Urothelium cell line (cell line): ENCODE measurements around the gene IPO7.
"Not testable (repeated sequence)": the region's sequence is repeated elsewhere in the genome, so short reads cannot be mapped to it uniquely, and the experiment has no call there.

Experiments used
- DNase-seq: peaks from one replicate; pipeline ENCODE4 v3.0.0; 2011; ENCODE audit warnings: low spot score, mixed read lengths
- FAIRE-seq: peaks from 2 replicates; lab custom pipeline; 2011; peaks lifted over from hg19 to GRCh38; lab: Jason Lieb, UNC

IPO7 gene

DNA sequence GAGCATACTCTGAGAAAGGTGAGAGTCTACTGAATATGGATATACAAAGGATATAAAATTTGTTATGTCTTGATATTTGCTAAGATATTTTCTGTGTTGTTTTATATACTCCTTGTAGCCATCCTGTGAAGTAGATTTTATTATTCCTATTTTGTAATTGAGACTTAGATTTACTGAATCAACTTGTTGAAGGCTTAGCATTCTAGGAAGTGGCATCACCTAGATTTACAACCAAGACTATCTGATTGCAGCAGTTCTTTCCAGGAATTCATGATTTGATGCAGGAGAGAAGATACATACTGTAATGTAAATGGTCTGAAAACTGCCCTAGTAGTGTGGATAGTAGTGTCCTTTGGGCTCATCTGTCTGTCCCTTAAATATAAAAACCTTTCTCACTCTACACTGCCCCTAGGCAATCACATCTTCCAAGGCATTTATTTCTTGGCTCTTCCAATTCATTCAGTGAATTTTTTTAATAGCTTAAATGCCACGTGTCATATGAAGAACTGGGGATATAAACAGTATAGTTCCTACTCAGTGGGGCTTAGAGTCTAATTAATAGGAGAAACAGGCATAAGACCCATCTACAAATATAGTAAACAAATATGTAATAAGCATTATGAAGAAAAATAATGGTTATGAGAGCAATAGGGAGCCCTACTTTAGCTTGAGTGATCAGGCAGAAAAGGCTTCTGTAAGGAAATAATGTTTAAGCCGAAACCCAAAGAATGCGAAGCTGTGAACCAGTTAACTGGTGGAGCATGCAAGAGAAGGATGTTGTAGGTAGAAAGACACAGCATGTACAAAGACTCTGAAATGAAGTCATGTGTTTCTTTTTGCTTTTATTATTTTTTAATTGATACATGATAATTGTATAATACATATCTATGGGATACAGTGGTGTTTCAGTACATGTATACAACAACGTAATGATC lies 13.6 kb downstream of the IPO7 start:
- no peak for DNase-seq
- FAIRE-seq, result no peak

DNA sequence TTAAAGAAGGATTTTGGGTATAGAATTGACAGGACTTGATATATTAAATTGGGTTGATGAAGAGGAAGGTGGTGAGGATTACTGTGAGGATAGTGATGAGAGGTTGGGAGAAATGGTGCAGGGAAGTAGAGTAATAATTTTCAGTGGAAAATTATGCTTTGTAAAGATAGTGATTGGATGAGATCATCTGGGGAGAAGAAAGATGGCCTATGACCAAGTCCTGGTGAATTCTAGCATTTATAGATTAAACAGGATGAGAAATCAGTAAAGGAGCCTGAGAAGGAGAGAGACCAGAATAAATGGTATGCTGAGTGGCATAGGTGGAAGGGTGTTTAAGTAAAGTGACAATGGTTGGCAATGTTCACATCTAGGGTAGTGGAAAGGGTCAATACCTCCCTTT lies 15.0 kb downstream of the IPO7 start:
- FAIRE-seq, result no peak
- DNase-seq, result no peak

DNA sequence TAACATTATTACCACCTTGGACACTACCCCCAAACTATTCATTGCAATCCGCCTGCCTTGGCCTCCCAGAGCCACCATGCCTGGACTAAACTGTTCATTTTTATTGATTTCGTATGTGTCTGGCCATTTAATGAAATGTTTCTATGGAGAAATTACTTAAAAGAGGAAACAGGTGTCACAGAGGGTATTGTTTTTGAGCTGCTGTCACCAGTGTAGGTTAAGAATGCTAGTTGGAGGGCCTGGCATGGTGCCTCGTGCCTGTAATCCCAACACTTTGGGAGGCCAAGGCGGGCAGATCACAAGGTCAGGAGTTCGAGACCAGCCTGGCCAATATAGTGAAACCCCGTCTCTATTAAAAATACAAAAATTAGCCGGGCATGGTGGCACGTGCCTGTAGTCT lies 17.4 kb downstream of the IPO7 start:
- FAIRE-seq, DNase-seq: not testable (repeated sequence)

DNA sequence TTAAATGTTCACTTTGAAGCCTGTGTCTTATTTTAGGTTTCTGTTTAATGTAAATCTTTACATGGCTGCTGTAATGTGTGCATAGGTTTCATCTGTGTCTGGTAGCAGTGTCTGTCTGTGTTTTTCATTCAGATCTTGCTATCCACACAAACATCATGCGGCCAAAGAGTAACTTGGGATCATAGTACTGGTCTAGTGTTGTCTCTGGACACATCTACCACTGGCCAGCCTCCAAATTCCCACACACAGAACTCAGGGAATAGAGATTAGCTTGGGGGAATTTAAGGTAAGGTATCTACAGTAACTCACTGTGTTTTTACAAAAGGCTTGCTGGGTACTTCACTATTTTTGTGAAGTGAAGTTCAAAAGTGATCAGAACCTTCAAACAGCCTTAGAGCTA lies 44.3 kb downstream of the IPO7 start:
- DNase-seq (no peak), FAIRE-seq (no peak)

DNA sequence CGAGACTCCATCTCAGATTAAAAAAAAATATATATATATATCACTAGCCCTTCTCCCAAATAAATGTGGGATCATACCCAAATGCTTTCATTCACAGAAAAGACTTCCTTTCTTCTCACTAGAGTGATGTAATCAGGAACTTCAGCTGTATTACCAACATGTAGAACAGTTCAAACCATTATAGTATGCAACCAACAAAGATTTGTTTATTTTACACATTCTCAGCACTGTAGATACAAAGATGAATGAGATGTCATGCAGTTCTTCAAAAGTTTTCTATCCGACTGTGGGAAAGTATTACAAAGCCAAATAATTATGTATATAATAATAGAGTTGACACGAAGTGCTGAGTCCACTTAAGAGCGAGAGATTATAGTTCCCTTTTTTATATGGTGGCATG lies 54.2 kb downstream of the IPO7 start:
- FAIRE-seq (no peak), DNase-seq (no peak)

DNA sequence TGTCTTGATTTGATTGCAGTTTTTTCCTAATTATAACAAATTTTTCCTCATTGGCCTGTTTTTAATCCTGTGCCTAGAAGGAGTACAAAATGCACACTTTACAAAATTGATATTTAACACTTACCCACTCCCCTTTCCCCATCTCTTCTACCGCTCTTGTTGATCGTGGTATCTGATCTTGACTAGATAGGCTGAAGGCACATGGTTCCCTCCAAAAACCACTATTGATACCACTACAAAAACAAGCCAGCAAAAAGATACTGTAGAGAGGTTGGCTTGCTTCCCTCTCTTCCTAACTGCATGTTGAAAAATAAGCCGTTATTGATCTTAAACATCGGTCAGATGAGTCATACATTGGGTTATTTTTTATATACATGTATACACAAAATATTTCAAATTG lies 61.8 kb downstream of the IPO7 start:
- FAIRE-seq (no peak), DNase-seq (no peak)

DNA sequence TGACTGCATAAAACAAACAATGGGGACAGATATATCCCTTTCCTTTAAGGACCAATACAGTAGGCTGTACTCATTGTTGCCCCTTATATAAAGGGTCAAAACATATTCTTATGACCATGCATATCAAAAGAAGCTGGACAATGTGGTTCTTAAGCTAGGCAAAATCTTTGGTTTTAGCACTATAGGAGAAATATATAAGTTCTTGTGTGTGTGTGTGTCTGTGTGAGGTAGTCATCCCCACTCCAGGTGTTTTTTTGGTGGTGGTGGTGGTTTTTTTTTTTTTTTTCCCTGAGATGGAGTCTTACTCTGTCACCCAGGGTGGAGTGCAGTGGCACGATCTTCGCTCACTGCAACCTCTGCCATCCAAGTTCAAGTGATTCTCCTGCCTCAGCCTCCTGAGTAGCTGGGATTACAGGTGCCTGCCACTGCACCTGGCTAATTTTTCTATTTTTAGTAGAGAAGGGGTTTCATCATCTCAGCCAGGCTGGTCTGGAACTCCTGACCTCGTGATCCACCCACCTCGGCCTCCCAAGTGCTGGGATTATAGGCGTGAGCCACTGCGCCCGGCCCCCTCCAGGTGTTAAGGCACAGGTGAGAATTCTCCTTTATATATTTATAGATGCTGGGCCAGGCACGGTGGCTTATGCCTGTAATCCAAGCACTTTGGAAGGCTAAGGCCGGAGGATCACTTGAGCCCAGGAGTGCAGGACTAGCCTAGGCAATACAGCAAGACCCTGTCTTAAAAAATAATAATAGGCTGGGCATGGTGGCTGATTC lies 64.3 kb downstream of the IPO7 start:
- DNase-seq (no peak), FAIRE-seq (no peak)

DNA sequence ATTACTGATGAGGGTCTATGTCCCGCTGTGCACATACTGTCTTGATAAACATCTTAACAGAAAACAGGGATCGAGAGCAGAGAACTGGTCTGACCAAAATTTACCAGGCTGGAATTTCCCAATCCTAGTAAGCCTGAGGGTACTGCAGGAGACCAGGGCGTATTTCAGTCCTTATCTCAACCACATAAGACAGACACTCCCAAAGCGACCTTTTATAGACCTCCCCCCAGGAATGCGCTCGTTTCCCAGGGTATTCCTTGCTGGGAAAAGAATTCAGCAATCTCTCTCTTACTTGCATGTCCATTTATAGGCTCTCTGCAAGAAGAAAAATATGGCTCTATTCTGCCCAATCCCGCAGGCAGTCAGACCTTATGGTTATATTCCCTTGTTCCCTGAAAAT lies 67.6 kb downstream of the IPO7 start:
- not testable (repeated sequence) for FAIRE-seq, DNase-seq

DNA sequence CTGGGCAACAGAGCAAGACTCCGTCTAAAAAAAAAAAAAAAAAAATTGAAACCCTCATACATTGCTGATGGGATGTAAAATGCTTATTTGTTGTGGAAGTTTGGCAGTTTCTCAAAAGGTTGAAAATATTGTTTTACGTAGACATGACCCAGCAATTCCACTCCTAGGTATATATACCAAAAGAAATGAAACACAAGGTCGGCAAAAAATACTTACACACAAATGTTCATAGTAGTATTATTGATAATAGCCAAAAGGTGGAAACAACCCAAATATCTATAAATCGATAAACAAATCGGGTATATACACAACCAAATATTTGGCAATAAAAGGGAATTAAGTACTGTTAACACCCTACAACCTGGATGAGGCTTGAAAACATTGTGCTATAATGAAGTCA lies 71.3 kb downstream of the IPO7 start:
- FAIRE-seq, result no peak
- DNase-seq, result no peak

DNA sequence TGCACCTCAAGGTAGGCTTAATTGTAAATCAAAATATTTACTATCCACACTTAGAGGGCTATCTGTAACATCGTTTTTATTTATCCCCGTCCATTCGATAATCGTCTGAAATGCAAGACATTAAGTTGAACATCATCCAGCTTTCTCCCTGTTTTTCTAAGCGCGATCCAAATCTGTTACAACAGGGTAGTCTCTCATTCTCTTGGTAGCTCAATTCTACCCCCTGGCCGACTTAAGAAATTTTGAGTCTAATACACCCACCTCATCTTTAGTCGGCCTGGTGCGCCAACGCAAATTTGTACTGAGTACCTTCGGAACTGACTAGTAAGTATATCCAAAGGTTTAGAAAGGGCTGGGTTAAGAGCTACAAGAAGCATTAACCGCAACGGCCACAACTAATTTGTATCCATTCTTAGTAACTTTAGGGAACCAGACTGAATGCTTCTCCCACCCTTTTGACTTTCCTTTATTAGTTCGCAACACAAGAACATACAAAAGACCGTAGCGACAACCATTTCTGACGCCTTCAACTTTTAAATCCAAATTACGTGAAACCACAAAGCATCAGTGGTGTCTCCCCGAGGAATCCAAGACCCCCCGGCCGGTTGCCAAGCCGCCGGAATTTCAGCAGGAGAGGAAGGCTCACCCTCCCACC lies 75.3 kb downstream of the IPO7 start:
- peak; percentile 7 for DNase-seq
- no peak for FAIRE-seq

DNA sequence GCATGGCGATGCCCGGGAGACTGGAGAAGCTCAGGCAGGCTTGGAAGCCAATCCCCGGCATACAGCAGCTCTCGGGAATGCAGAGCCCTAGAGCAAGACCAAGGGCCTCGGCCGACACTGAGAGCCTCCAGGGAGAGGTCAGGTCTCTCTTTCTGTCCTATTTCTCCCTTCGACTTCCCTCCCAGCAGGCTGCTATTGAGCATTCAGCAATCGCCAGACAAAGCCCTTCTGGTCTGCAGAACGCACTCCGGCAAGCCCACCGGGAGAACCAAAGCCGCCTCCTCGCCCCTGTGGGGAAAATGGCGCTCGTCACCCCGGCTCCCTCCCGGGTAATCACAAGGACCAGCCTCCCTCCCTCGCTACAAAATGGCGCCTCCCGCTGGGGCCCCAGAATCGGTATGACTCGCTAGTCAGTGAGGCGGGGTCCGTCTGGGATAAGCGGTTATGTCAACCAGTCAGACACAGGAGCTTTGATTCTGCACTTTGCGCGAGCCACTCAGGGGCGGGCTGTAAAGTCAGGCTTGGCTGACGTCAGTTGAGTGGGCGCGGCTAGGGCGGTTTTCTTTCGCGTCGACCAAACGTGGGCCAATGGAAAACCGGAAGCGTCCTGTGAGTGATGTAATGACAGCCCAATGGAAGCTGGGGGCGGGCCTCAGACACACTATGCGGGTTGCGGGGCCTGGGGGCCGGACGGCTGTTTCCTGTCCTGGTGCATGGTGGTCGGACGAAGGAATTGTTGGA lies 76.0 kb downstream of the IPO7 start, which contains the start of gene ZNF143:
ZNF143 (plus strand) TSS at position 691 of the 741 bp plus-strand sequence. CDS start 10,297 bp downstream, outside the sequence.
- DNase-seq (peak; percentile 96), FAIRE-seq (no peak)

DNA sequence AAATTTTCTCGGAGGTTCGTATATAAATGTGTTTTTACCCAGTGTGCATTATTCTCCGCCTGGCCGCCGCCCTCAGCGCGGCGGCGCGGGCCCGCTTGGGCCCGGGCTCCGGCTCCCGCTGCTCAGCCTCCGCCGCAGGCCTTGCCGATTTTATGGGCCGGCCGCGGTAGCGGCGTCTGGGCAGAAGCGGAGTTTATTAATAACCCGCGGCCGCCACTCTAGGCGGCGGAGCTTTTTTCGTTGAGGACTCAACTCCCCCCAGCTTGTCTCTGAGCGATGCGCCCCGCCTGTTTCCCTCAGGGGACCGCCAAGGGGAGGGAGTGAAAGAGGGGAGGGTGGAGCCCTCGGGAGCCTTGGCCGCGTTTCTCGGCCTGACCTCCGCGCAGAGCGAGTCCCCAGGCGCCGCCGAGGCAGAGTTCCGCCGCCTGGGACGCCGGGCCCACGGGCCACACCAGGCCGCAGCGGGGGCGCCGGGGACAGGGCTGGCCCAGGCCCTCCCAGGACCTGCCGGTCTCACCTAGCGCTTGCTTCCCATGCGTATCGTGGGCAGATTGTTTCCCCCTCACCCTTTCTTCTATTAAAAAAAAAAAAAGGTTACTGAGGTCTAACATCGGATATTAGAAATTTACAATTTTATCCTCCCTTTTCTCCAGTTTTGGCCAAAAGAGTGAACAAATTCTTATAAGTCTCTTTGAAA lies 76.8 kb downstream of the IPO7 start:
- FAIRE-seq (no peak), DNase-seq (peak; percentile 83)

DNA sequence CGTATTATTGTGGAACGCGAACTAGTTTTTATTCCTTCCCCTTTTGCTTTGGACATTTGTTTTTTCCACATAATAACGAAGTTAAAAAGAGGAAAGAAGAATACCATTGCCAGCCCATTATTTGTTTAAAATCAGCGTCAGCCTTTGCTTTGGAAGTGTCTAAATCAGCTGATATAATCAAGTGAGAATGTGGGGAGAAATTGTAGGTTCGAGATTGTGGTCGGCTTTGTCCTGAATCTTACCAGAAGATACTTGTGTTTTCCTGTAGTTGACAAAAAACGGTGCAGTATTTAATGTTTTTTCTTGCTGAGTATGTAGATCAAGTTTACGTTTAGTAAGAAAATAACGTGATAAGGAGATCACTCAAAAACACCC lies 77.3 kb downstream of the IPO7 start:
- FAIRE-seq (no peak), DNase-seq (no peak)

DNA sequence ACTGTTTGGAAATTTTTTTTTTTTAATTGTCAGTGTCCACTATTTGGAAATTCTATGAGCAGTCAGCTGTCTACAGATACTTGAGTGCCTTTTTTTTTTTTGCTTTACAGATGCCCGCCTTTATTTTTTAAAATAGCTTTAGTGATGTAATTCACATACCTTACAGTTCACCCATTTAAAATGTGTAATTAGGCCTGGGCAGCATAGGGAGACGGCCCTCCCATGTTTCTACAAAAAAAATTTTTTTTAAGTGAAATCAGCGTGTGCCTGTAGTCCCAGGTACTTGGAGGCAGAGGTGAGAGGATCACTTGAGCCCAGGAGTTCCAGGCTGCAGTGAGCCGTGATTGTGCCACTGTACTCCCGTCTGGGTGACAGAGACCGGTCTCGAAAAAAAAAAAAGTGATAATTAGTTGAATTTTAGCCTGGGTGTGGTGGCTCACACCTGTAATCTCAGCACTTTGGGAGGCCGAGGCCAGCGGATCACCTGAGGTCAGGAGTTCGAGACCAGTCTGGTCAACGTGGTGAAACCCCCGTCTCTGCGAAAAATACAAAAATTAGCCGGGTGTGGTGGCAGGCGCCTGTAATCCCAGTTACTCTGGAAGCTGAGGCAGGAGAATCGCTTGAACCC lies 77.8 kb downstream of the IPO7 start:
- FAIRE-seq (no peak), DNase-seq (no peak)

DNA sequence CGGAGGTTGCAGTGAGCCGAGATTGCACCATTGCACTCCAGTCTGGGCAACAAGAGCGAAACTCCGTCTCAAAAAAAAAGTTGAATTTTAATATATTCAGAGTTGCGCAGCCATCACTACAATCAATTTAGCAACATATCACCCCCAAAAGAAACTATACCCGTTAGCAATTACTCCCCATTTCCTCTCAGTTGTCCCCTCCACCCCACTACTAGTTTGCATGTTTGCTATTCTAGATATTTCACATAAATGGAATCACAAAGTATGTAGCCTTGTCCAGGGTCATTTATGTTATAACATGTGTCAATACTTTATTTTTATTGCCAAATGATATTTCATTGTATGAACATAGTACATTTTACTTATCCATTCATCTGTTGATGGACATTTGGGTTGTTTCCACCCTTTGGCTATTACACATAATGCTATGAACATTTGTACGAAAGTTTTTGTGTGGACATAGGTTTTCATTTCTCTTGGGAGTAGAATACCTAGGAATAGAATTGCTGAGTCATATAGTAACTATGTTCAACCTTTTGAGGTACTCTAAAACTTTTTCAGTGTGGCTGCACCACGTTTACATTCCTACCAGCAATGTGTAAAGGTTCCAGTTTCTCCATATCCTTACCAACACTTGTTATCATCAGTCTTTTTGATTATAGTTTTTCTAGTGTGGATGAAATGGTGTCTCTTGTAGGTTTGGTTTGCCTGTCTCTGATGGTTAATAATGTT lies 78.5 kb downstream of the IPO7 start:
- FAIRE-seq (no peak), DNase-seq (no peak)

DNA sequence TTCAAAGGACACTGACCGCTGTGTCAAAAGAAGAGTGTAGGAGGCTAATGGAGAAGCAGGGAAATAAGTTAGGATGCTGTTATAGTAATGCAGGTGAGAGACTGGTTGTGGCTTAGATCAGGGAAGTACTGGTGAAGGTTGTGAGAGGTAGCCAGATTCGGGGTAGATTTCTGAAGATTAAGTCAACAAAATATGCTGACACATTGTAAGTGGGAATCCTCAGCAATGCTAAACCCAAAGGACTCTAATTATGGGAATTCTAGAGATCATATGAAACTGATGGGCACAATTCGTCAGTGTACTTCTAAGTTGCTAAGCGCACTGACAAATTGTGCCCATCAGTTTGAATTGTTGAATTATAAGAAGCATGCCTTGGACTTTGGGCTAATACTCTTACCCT lies 86.3 kb downstream of the IPO7 start:
- FAIRE-seq (no peak), DNase-seq (no peak)

DNA sequence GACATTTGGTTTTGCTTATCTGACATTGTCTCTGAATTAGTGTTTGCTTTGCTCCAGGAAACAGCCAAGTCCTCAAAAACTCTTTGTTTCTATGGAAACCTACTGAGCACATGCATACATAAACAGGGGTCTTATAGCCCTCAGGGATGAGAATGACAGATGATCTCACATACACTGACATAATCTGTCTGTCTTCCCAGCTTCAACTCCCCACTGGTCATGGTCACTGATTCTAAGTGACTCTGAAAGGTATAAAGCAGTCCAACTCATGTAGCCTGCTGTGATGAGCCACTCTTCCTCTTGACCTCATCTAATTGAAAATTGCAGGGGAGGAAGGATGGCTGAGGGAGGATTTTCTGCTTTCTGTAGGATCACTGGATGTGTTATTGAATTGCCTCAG lies 89.0 kb downstream of the IPO7 start:
- DNase-seq (no peak), FAIRE-seq (no peak)

DNA sequence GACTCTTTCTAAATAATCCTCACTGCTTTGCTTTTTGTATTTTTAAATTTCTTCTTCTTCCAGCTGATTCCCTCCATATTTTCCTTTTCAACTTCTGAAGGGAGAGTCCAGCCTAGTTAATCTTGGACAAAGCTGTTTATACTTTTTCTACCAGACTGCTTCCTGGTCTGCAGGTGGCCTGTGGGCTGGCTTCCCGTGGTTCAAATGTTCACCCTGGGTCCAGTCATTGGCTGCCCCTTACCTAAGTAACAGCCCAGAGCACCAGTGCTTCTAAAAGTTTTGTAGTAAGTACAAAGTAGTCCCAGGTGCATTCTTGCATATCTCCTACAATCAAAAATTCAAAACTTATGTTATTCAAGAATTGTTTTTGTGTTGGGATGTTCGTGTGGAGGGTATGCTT lies 95.4 kb downstream of the IPO7 start:
- FAIRE-seq, result no peak
- DNase-seq, result no peak
